Heart right ventricle (tissue), 16 donors: ENCODE results near the gene POLDIP3. TPM values are rescaled to one million over a fixed set of nuclear protein-coding genes. Genes with fewer than 3 reads are reported as not detected.

Experiments used
- ATAC-seq, 8 donors: fragments of 200-7000 bp; cut with Tn5 transposase; one replicate each; pipeline ENCODE4 v1.9.1; 2020; ENCODE audit warnings: mild to moderate bottlenecking in 8 of 8, moderate library complexity in 8 of 8, moderate number of reproducible peaks in 1 of 8
- DNase-seq, 2 donors: peaks; one replicate each; pipeline ENCODE4 v3.0.0-alpha.2; 2020
- H3K27ac ChIP-seq, 10 donors: fragments of 200-600 bp; sonication (generic) in 2 of 10; one replicate each; pipeline versions ENCODE4 v1.5.0 to v1.8.0; 2020 to 2022; ENCODE audit warnings: mild to moderate bottlenecking in 3 of 10
- H3K27me3 ChIP-seq, 7 donors: fragments of 200-600 bp; one replicate each; pipeline ENCODE4 v1.8.0; 2021 to 2022; ENCODE audit warnings: mild to moderate bottlenecking in 2 of 7
- H3K36me3 ChIP-seq, 9 donors: fragments of 200-600 bp; sonication (generic) in 1 of 9; one replicate each; pipeline versions ENCODE4 v1.5.0 to v1.8.0; 2020 to 2022; ENCODE audit warnings: mild to moderate bottlenecking in 2 of 9
- H3K4me1 ChIP-seq, 9 donors: fragments of 200-600 bp; sonication (generic) in 1 of 9; one replicate each; pipeline versions ENCODE4 v1.5.0 to v1.8.0; 2020 to 2022; ENCODE audit warnings: mild to moderate bottlenecking in 4 of 9
- H3K4me3 ChIP-seq, 10 donors: fragments of 200-600 bp; sonication (generic) in 2 of 10; one replicate each; pipeline versions ENCODE4 v1.5.0 to v1.8.0; 2020 to 2022; ENCODE audit warnings: mild to moderate bottlenecking in 7 of 10, moderate library complexity in 2 of 10
- H3K9me3 ChIP-seq, 11 donors: fragments of 200-600 bp in 10 of 11; sonication (generic) in 2 of 11; one replicate each; pipeline versions ENCODE4 v1.5.0 to v1.8.0; 2013 to 2022; ENCODE audit warnings: mild to moderate bottlenecking in 2 of 11, control low read depth in 1 of 11, moderate library complexity in 1 of 11
- WGBS, 2 donors: extraction: QIAGEN DNeasy Blood & Tissue Kit; methylation state at CpG; one replicate each; pipeline ENCODE4 v1.1.7; 2013; ENCODE audit warnings: inconsistent platforms in 1 of 2; 5-methylcytosine and 5-hydroxymethylcytosine counted together
- intact Hi-C, 10 donors: fragments of 100-400 bp; cut with DNase I; formaldehyde crosslinking; loops; one replicate each; pipeline versions ENCODE4 v1.11.1 to v1.14.2; 2022
- polyA plus RNA-seq, 2 donors: library from polyadenylated mRNA; stranded (reverse); fragments of 200-250 nt; gene quantifications; one replicate each; pipeline ENCODE4 v1.2.3, GENCODE V29; 2013
- total RNA-seq, 10 donors: library from RNA; stranded (reverse); fragmentation: NEBNext Ultra II Directional in 3 of 10; extraction: Animal tissue kit (Norgen Biotek cat#: 25700) in 3 of 10; gene quantifications; one replicate each; pipeline versions ENCODE4 v1.2.1 to v1.2.4, GENCODE V29; 2021 to 2023
- TF ChIP-seq, protein P1 (sequence below), 9 donors: fragments of 200-600 bp; sonication (generic) in 2 of 9; IDR thresholded peaks; one replicate each; pipeline versions ENCODE4 v1.5.0 to v1.8.0; 2021 to 2022; ENCODE audit warnings: antibody characterized with exemption in 9 of 9, mild to moderate bottlenecking in 5 of 9, moderate library complexity in 1 of 9
- donor health status: Arrhythmogenic right ventricular cardiomyopathy.
- donor health status: ischemic (EF 13 %, LVEDD 7.1; RV severe dilation, severe dysfunction).
- donor health status: healthy with polysubstance abuse.
- donor health status: DM: no; HTN: yes; CAD: no.
- donor health status: DM: no; HTN: no; CAD: no.
- donor health status: ischemic (EF 25% LVEDD 6.9; RV normal size, moderate dysfunction).
- donor health status: ischemic (EF 25% LVEDD 5.7; RV mildly dilated, moderate dysfunction).
- donor health status: healthy.
- donor health status: DM: yes; HTN: yes; CAD: no.
- donor health status: Ischemic cardiomyopathy.
- donor health status: ischemic (EF 35%, LVEDD 5.7; RV mildly dilated, moderate dysfunction).
- donor health status: nonischemic (EF 11% LVEDD 7.7; RV severe dilation, severe dysfunction).
- donor health status: DM: yes; HTN: yes; CAD: no.
- donor health status: PGD.
- donor health status: ischemic (EF 29% LVEDD 5.4; RV normal size, mild dysfunction).
- donor health status: nonischemic (EF 23%, LVEDD 6.1; RV moderate dilation, normal function).

The POLDIP3 gene
- total and polyA plus RNA-seq, 12 donors = 11.9 to 42.6 (median 32.5) TPM

DNA sequence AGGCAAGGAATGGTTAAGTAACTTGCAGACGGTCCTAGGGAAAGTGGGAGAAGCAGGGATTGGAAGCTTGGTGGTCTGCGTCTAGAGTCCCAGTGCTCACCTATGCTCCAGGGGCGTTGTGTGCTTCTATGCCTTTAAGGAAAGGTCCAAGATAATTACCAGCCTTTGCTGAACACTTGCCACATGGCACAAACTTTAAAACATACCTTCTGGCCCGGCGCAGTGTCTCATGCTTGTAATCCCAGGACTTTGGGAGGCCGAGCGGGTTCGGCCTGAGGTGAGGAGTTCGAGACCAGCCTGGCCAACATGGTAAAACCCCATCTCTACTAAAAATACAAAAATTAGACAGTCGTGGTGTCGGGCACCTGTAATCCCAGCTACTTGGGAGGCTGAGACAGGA is 2.3 kb downstream of the POLDIP3 start:
- H3K36me3 ChIP-seq = peaks cover 0 to 32% (median 4%) of the 10 kb centered on the region in 9 donors
- intact Hi-C loops = loop anchor here in 1 of 10 donors (10.0 kb wide), 1 partner anchor 98 kb away; the partner anchor contains the start of gene RRP7A
- peaks cover 12 to 83% (median 74%) of the 10 kb centered on the region in 9 donors for H3K4me1 ChIP-seq
- ATAC-seq = no peak
- peak overlapping the region in 4 of 10 donors; percentile 12 to 99 (median 93) for H3K27ac ChIP-seq
- WGBS, 2 donors = 78 to 80% methylated on average over 11 of the region's 11 CpGs
- H3K4me3 ChIP-seq = peak overlapping the region in 1 of 10 donors; percentile 83
- H3K9me3 ChIP-seq = no peaks in the 10 kb centered on the region
- no peaks in the 10 kb centered on the region for H3K27me3 ChIP-seq
- TF ChIP-seq, protein P1, sequence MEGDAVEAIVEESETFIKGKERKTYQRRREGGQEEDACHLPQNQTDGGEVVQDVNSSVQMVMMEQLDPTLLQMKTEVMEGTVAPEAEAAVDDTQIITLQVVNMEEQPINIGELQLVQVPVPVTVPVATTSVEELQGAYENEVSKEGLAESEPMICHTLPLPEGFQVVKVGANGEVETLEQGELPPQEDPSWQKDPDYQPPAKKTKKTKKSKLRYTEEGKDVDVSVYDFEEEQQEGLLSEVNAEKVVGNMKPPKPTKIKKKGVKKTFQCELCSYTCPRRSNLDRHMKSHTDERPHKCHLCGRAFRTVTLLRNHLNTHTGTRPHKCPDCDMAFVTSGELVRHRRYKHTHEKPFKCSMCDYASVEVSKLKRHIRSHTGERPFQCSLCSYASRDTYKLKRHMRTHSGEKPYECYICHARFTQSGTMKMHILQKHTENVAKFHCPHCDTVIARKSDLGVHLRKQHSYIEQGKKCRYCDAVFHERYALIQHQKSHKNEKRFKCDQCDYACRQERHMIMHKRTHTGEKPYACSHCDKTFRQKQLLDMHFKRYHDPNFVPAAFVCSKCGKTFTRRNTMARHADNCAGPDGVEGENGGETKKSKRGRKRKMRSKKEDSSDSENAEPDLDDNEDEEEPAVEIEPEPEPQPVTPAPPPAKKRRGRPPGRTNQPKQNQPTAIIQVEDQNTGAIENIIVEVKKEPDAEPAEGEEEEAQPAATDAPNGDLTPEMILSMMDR (IDR thresholded peaks at IDR 0.05) = no peak
- DNase-seq = no peak

DNA sequence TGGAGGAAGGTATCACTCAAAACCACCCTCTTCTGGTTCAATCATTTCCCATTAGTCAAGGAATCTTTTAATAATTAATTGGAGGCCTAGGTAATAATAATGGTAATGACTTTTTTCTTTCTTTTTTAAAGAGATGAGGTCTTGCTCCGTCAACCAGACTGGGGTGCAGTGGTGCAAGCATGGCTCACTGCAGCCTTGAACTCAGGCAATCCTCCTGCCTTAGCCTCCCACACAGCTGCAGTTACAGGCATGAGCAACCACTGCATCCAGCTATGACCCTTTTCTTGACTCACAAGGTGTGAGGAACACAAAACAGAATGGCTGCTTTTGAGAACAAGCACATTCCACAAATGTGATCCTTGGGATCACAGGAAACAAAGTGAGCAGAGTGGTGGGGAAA is 3.6 kb downstream of the POLDIP3 start:
- Histone ChIP-seq H3K27me3 (no peaks in the 10 kb centered on the region), H3K9me3 (no peaks in the 10 kb centered on the region), H3K4me3 (no peak overlapping the region), H3K27ac (peak overlapping the region in 2 of 10 donors; percentile 7 to 74), H3K36me3 (peaks cover 0 to 43% (median 4%) of the 10 kb centered on the region in 9 donors), H3K4me1 (peaks cover 12 to 73% (median 68%) of the 10 kb centered on the region in 9 donors)
- TF ChIP-seq, protein P1 (IDR thresholded peaks at IDR 0.05) = no peak
- DNase-seq (no peak), ATAC-seq (no peak)
- 86 to 96% methylated on average over 1 of the region's 1 CpG for WGBS, 2 donors
- intact Hi-C loops = loop anchor here in 1 of 10 donors (10.0 kb wide), 1 partner anchor 96 kb away; the partner anchor contains the start of gene RRP7A

DNA sequence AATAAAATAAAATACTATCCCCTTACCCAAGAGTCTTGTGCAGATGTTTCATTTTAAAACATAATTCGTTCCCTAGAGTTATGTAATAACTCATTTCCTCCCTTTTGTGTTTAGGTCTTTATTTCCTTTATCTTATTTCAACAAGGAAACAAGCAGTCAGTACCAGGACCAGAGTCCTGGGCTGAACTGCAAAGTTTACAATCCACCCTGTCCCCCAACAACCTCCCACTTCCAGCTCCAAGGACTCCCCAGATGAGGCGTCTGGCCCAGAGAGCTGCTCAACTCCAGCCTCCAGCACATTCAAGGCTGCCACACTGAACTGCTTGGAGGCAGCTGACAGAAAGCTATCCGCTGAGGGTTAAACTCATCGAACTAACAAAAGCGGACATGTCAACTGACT is 4.5 kb downstream of the POLDIP3 start:
- DNase-seq (no peak), ATAC-seq (no peak)
- 56 to 65% methylated on average over 5 of the region's 5 CpGs for WGBS, 2 donors
- intact Hi-C loops = loop anchor here in 1 of 10 donors (10.0 kb wide), 1 partner anchor 95 kb away; the partner anchor contains the start of gene RRP7A
- Histone ChIP-seq H3K27ac (peak overlapping the region in 6 of 10 donors; percentile 33 to 74 (median 65)), H3K4me3 (no peak overlapping the region), H3K4me1 (peaks cover 12 to 70% (median 65%) of the 10 kb centered on the region in 9 donors), H3K9me3 (no peaks in the 10 kb centered on the region), H3K36me3 (peaks cover 0 to 52% (median 4%) of the 10 kb centered on the region in 9 donors), H3K27me3 (no peaks in the 10 kb centered on the region)
- TF ChIP-seq, protein P1 (IDR thresholded peaks at IDR 0.05) = no peak

DNA sequence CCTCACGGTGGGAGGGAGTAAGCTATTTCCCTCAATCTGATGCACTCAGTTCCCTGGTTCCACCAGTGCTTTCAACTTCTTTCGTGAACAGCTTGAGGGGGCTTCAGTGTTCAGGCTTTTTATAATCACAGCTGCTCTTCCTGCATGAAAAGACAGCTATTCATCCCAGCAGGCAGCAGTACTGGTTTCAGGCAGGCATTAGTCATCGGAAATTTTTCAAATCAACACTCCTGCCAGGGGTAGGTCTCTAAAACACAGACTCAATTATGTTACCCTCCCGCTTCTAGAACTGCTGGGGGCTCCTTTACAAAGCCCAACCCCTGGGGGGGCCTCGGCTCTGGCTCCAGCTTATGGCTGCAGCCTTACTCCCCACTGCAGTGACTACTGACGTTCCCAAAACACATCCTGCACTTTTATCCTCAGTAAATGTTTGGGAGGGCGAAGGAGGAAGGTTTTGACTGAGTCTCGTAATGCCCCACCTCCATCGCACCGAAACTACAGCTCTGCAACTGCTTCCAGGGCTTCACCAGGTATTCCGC is 5.8 kb downstream of the POLDIP3 start:
- DNase-seq = no peak
- H3K27me3 ChIP-seq = no peaks in the 10 kb centered on the region
- H3K4me1 ChIP-seq = peaks cover 17 to 80% (median 76%) of the 10 kb centered on the region in 9 donors
- peak overlapping the region in 1 of 10 donors; percentile 3 for H3K4me3 ChIP-seq
- WGBS, 2 donors = 61% methylated on average over 11 of the region's 11 CpGs
- TF ChIP-seq, protein P1 (IDR thresholded peaks at IDR 0.05) = no peak
- intact Hi-C loops = no loop called here
- peak in 7 of 8 donors; percentile 7 to 51 (median 27) for ATAC-seq
- no peaks in the 10 kb centered on the region for H3K9me3 ChIP-seq
- peak overlapping the region in 9 of 10 donors; percentile 10 to 74 (median 53) for H3K27ac ChIP-seq
- H3K36me3 ChIP-seq = peaks cover 0 to 63% (median 4%) of the 10 kb centered on the region in 9 donors
